GM12878 (cell line): ENCODE measurements around the gene TOM1L2.

Experiments
- CBFB ChIP-seq: IDR thresholded peaks from 2 replicates; pipeline ENCODE4 v1.6.1; 2016; ENCODE audit warnings: antibody characterized with exemption, low read depth
- ETV6 ChIP-seq, 2 experiments: fragments of 450-650 bp in 1 of 2; IDR thresholded peaks in 1 of 2; conservative IDR thresholded peaks in 1 of 2; 2 replicates each; pipeline ENCODE4 v1.6.1; 2014; ENCODE audit warnings: antibody characterized with exemption in 1 of 2, borderline replicate concordance in 1 of 2, low read depth in 1 of 2, mild to moderate bottlenecking in 1 of 2, moderate library complexity in 1 of 2
- EZH2 ChIP-seq: IDR thresholded peaks from 2 replicates; pipeline ENCODE4 v1.6.1; 2012; ENCODE audit warnings: low read depth, mild to moderate bottlenecking, control low read depth, inconsistent platforms, low read length, borderline replicate concordance; ENCODE audit not compliant: control insufficient read depth
- GABPA ChIP-seq: IDR thresholded peaks from 2 replicates; pipeline ENCODE4 v1.6.1; 2014; ENCODE audit warnings: antibody characterized with exemption, low read depth, mild to moderate bottlenecking, inconsistent platforms
- MTA3 ChIP-seq: IDR thresholded peaks from 2 replicates; pipeline ENCODE4 v1.6.1; 2012; ENCODE audit warnings: low read length, inconsistent platforms, borderline replicate concordance
- NRF1 ChIP-seq: conservative IDR thresholded peaks from 2 replicates; pipeline ENCODE4 v1.6.1; 2011; ENCODE audit warnings: mild to moderate bottlenecking, low read depth, low read length, improper control_type of control experiment
- TCF7 ChIP-seq: IDR thresholded peaks from 2 replicates; pipeline ENCODE4 v1.6.1; 2014; ENCODE audit warnings: antibody characterized with exemption, borderline replicate concordance
- ZZZ3 ChIP-seq: IDR thresholded peaks from 2 replicates; pipeline ENCODE4 v1.6.1; 2011; ENCODE audit warnings: low read depth; ENCODE audit not compliant: control insufficient read depth, insufficient read length
- TF ChIP-seq, protein P1 (sequence below): IDR thresholded peaks from 2 replicates; pipeline ENCODE4 v1.6.1; 2011; ENCODE audit warnings: mild to moderate bottlenecking, low read depth, low read length, moderate library complexity; ENCODE audit not compliant: insufficient replicate concordance

- TF ChIP-seq MTA3 (no peak), GABPA (no peak), TCF7 (no peak), ZZZ3 (no peak), NRF1 (no peak), EZH2 (no peak), CBFB (no peak), ETV6 (conservative IDR thresholded peaks at IDR 0.05 in 1 of 2, IDR thresholded peaks at IDR 0.05 in 1 of 2; ENCODE audit: borderline replicate concordance in 1 of 2, low read depth in 1 of 2) (no peak)
- TF ChIP-seq, protein P1, sequence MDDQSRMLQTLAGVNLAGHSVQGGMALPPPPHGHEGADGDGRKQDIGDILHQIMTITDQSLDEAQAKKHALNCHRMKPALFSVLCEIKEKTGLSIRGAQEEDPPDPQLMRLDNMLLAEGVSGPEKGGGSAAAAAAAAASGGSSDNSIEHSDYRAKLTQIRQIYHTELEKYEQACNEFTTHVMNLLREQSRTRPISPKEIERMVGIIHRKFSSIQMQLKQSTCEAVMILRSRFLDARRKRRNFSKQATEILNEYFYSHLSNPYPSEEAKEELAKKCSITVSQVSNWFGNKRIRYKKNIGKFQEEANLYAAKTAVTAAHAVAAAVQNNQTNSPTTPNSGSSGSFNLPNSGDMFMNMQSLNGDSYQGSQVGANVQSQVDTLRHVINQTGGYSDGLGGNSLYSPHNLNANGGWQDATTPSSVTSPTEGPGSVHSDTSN = no peak
These were observed 176.0 kb downstream of the TOM1L2 start for GRCh38 chr17:17795946-17796786.
